CD8-positive, alpha-beta memory T cell (primary cell): ENCODE measurements around the gene AAMDC. TPM values are rescaled to one million over a fixed set of nuclear protein-coding genes. Genes with fewer than 3 reads are reported as not detected.
A peak's percentile ranks its signal among the peaks of the same experiment; 100 is the strongest.
"Not testable (repeated sequence)": the region's sequence is repeated elsewhere in the genome, so short reads cannot be mapped to it uniquely, and the experiment has no call there.

Experiments
- CTCF ChIA-PET: fragments of 350-600 bp; sonication (Branson Sonifier 250); formaldehyde crosslinking; loops from one replicate; lab custom pipeline; 2021; ENCODE audit warnings: antibody characterized with exemption; lab: Charles Lee
- POLR2A ChIA-PET: fragments of 350-600 bp; sonication (Branson Sonifier 250); formaldehyde crosslinking; loops from one replicate; lab custom pipeline; 2021; ENCODE audit warnings: antibody characterized with exemption; lab: Charles Lee
- DNase-seq, 5 donors: peaks; one replicate each; pipeline versions ENCODE4 v3.0.0 to v3.0.0-alpha.2; 2020 to 2022; ENCODE audit warnings: mixed read lengths in 1 of 5
- H3K27ac ChIP-seq: one replicate; pipeline ENCODE4 v1.7.0; 2013; ENCODE audit warnings: low read depth, mild to moderate bottlenecking, low read length, moderate library complexity
- H3K27me3 ChIP-seq: 2 replicates; pipeline ENCODE4 v1.7.0; 2013; ENCODE audit warnings: low read length, mild to moderate bottlenecking; ENCODE audit not compliant: insufficient read depth, poor library complexity, severe bottlenecking
- H3K36me3 ChIP-seq: 2 replicates; pipeline ENCODE4 v1.7.0; 2013; ENCODE audit warnings: mild to moderate bottlenecking, low read length, moderate library complexity; ENCODE audit not compliant: insufficient read depth
- H3K4me1 ChIP-seq: 2 replicates; pipeline ENCODE4 v1.7.0; 2013; ENCODE audit warnings: mild to moderate bottlenecking, low read length, moderate library complexity; ENCODE audit not compliant: insufficient read depth
- H3K4me3 ChIP-seq: 2 replicates; pipeline ENCODE4 v1.7.0; 2013; ENCODE audit warnings: mild to moderate bottlenecking, low read length
- H3K9me3 ChIP-seq: 2 replicates; pipeline ENCODE4 v1.7.0; 2013; ENCODE audit warnings: mild to moderate bottlenecking, low read length
- H3K27ac Mint-ChIP-seq, 8 donors: one replicate each; pipeline ENCODE4 v1.8.0; 2020 to 2021; ENCODE audit warnings: mixed read lengths in 8 of 8, mild to moderate bottlenecking in 6 of 8, inconsistent platforms in 3 of 8, moderate library complexity in 3 of 8
- H3K27me3 Mint-ChIP-seq, 2 donors: one replicate each; pipeline ENCODE4 v1.8.0; 2020 to 2021; ENCODE audit warnings: mixed read lengths in 2 of 2, mild to moderate bottlenecking in 1 of 2, moderate library complexity in 1 of 2
- H3K36me3 Mint-ChIP-seq, 3 donors: one replicate each; pipeline ENCODE4 v1.8.0; 2020 to 2021; ENCODE audit warnings: mixed read lengths in 3 of 3, inconsistent platforms in 1 of 3, mild to moderate bottlenecking in 1 of 3
- H3K4me1 Mint-ChIP-seq, 3 donors: one replicate each; pipeline ENCODE4 v1.8.0; 2020 to 2021; ENCODE audit warnings: mixed read lengths in 3 of 3, inconsistent platforms in 1 of 3, mild to moderate bottlenecking in 1 of 3
- H3K4me3 Mint-ChIP-seq, 7 donors: one replicate each; pipeline ENCODE4 v1.8.0; 2020 to 2021; ENCODE audit warnings: mixed read lengths in 7 of 7, mild to moderate bottlenecking in 6 of 7, moderate library complexity in 4 of 7, inconsistent platforms in 2 of 7
- H3K9me3 Mint-ChIP-seq, 5 donors: one replicate each; pipeline ENCODE4 v1.8.0; 2020 to 2022; ENCODE audit warnings: mixed read lengths in 5 of 5, mild to moderate bottlenecking in 3 of 5, moderate library complexity in 2 of 5, inconsistent platforms in 1 of 5
- polyA plus RNA-seq: library from polyadenylated mRNA; unstranded; fragments of 300-500 nt; fragmentation: Illumina TruSeq; gene quantifications from one replicate; pipeline ENCODE4 v1.2.3, GENCODE V29; 2021
- total RNA-seq, 2 experiments: library from RNA; stranded (reverse); gene quantifications; one replicate each; pipeline ENCODE4 v1.2.3, GENCODE V29; 2021

AAMDC gene
- total and polyA plus RNA-seq, 3 experiments from 2014 or later: 4.3 to 22.1 (median 4.9) TPM

DNA sequence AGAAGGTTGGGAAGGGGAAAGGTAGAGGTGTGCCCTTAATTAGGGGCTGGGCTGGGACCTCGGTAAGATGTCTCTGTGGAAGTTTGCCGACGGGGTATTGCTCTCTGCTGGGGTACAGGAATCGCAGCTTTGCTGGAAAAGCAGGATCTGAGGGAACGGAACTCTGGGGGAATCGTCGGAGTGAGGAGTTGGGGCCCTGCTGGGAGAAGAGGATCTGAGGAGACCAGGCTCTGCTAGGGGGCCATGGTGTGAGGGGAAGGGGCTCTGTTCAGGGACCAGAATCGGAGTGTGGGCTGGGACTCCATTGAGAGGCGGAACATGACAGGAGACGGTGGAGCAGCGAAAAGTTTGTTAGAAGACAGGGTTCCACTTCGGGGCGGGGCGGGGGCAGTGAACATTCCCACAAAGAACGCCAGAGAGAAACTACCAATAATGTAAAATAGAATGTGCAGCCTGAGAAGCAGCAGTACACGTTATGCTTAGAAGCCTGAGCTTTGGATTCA lies 456 bp downstream of the AAMDC start:
- peak in 1 of 5 donors; percentile 1 for DNase-seq
- Histone ChIP-seq H3K27ac (peak overlapping the region; percentile 52), H3K4me1 (peaks cover 34% of the 10 kb centered on the region), H3K27me3 (no peaks in the 10 kb centered on the region), H3K36me3 (no peaks in the 10 kb centered on the region), H3K9me3 (no peaks in the 10 kb centered on the region), H3K4me3 (peak overlapping the region; percentile 91)
- no peaks in the 10 kb centered on the region for H3K9me3 Mint-ChIP-seq
- H3K27ac Mint-ChIP-seq: peak overlapping the region; percentile 43 to 95 (median 90)
- ChIA-PET POLR2A (interaction anchor here (0.6 to 2.5 kb wide), 2 partner anchors 173 to 319 kb away, joined by 3 to 12 read pairs; partner anchors contain the start of gene INTS4), CTCF (no interaction called here)
- H3K36me3 Mint-ChIP-seq: peaks cover 0 to 22% (median 0%) of the 10 kb centered on the region in 3 donors
- peak overlapping the region; percentile 93 to 100 (median 99) for H3K4me3 Mint-ChIP-seq
- no peaks in the 10 kb centered on the region for H3K27me3 Mint-ChIP-seq
- peaks cover 33 to 38% (median 37%) of the 10 kb centered on the region in 3 donors for H3K4me1 Mint-ChIP-seq

DNA sequence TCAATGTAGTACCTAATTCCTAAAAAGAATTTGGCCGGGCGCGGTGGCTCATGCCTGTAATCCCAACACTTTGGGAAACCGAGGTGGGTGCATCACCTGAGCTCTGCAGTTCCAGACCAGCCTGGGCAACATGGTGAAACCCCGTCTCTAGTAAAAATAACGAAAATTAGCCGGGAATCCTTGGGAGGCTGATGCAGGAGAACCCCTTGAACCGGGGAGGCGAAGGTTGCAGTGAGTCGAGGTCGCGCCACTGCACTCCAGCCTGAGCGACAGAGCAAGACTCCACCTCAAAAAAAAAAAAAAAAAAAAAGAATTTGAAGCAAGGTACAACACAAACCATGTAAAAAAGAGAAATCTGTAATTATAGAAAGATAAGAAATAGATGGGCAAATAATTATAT lies 1.2 kb downstream of the AAMDC start:
- POLR2A ChIA-PET: interaction anchor here (2.5 kb wide), 1 partner anchor 173 kb away, joined by 12 read pairs; the partner anchor contains the start of gene INTS4
- H3K4me1 ChIP-seq: peaks cover 31% of the 10 kb centered on the region
- H3K9me3 Mint-ChIP-seq, H3K4me3 ChIP-seq, DNase-seq, H3K27ac ChIP-seq, H3K27me3 Mint-ChIP-seq, H3K27ac Mint-ChIP-seq, H3K9me3 ChIP-seq, H3K36me3 ChIP-seq, CTCF ChIA-PET, H3K27me3 ChIP-seq: not testable (repeated sequence)
- Mint-ChIP-seq H3K36me3 (peaks cover 0 to 20% (median 0%) of the 10 kb centered on the region in 3 donors), H3K4me3 (peak overlapping the region in 1 of 7 donors; percentile 2), H3K4me1 (peaks cover 26 to 31% (median 30%) of the 10 kb centered on the region in 3 donors)

DNA sequence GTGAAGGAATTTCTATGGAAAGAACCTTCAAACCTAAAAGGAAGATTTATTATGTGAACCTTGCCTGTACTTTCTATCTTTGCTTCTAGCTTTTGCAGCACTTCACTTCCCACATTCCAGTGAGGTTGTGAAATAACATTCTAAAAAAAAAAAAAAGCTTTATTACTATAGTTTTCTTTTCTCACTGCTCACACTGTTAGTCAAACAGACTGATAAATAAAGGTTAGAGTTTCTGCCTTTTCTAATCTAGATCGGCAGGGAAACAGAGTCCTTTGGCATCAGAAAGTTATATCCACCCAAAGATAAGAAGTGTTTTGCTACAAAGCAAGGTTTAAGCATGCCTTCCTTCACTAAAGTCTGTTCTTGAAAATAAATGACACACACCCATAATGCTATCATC lies 2.8 kb downstream of the AAMDC start:
- peaks cover 0 to 19% (median 0%) of the 10 kb centered on the region in 3 donors for H3K36me3 Mint-ChIP-seq
- H3K36me3 ChIP-seq: no peaks in the 10 kb centered on the region
- H3K4me3 Mint-ChIP-seq: peak overlapping the region in 1 of 7 donors; percentile 16

DNA sequence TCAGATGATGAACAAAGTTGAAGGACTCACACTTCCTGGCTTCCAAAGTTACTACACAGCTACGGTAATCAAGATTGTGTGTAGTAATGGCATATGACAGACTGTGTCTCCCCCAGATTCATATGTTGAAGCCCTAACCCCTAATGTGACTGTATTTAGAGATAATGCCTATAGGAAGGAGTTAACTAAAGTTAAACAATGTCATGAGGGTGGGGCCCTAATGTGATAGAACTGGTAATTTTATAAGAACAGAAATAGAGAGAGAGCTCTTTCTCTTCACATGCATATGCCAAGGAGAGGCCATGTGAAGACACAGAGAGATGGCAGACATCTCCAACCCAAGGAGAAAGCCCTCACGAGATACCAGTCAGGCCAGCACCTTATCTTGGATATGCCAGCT lies 8.0 kb downstream of the AAMDC start:
- Mint-ChIP-seq H3K27ac (no peak overlapping the region), H3K4me3 (peak overlapping the region in 1 of 7 donors; percentile 18), H3K9me3 (no peaks in the 10 kb centered on the region), H3K36me3 (peaks cover 0 to 3% (median 3%) of the 10 kb centered on the region in 3 donors), H3K27me3 (no peaks in the 10 kb centered on the region), H3K4me1 (peaks cover 5 to 8% (median 6%) of the 10 kb centered on the region in 3 donors)
- H3K27me3 ChIP-seq: no peaks in the 10 kb centered on the region
- no peaks in the 10 kb centered on the region for H3K4me1 ChIP-seq
- no peaks in the 10 kb centered on the region for H3K36me3 ChIP-seq
- no peak overlapping the region for H3K27ac ChIP-seq
- H3K9me3 ChIP-seq: no peaks in the 10 kb centered on the region
- ChIA-PET CTCF (no interaction called here), POLR2A (no interaction called here)
- no peak for DNase-seq
- H3K4me3 ChIP-seq: no peak overlapping the region

More for the DNA sequence above, 2.8 kb downstream of the AAMDC start:
- no peaks in the 10 kb centered on the region for H3K27me3 ChIP-seq
- Mint-ChIP-seq H3K9me3 (no peaks in the 10 kb centered on the region), H3K27ac (no peak overlapping the region), H3K4me1 (peaks cover 15 to 17% (median 16%) of the 10 kb centered on the region in 3 donors), H3K27me3 (no peaks in the 10 kb centered on the region)
- DNase-seq: no peak
- H3K4me1 ChIP-seq: peaks cover 14% of the 10 kb centered on the region
- no peaks in the 10 kb centered on the region for H3K9me3 ChIP-seq
- ChIA-PET CTCF (no interaction called here), POLR2A (no interaction called here)
- no peak overlapping the region for H3K4me3 ChIP-seq
- H3K27ac ChIP-seq: no peak overlapping the region

DNA sequence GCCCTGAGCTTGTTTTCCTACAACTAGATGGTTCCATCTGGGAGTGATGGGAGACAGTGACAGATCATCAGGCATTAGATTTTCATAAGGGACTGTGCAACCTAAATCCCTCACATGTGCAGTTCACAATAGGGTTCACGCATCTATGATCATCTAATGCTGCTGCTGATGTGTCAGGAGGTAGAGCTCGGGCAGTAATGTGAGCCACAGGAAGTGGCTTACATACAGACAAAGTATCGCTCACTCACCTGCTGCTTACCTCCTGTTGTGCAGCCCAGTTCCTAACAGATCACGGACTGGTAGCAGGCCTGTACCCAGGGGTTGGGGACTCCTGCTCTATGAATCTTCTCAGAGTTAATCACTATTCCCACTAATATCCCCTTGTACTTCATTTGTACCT lies 12.4 kb downstream of the AAMDC start:
- H3K4me3 ChIP-seq: no peak overlapping the region
- ChIA-PET CTCF (no interaction called here), POLR2A (no interaction called here)

DNA sequence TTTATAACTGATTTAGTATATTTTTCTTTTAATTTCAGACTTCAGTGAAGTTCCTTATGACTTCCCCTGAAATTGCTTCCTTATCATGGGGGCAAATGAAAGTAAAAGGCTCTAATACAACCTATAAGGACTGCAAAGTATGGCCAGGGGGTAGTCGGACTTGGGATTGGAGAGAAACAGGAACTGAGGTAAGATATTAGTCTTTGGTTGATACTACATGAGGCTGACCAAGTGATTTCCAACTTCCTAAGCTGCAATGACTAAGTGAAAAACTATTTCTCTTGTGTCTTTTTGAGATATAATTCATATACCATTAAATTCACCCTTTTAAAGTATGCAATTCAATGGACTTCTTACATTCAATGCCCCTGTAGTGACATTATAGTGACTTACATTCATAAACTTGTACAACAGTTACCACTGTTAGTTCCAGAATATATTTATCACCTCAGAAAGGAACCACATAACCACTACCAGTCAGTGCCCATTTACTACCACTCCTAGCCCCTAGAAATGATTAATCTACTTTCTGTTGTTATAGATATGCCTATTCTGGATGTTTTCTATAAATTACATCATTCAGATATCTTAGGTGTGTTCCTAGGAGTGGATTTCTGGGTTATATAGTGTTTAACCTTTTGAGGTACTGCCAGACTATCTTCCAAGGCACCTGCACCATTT lies 21.6 kb downstream of the AAMDC start:
- Histone ChIP-seq H3K36me3 (no peaks in the 10 kb centered on the region), H3K27ac (no peak overlapping the region), H3K9me3 (no peaks in the 10 kb centered on the region), H3K4me1 (no peaks in the 10 kb centered on the region), H3K27me3 (no peaks in the 10 kb centered on the region), H3K4me3 (no peak overlapping the region)
- Mint-ChIP-seq H3K4me1 (no peaks in the 10 kb centered on the region), H3K36me3 (peaks cover 24 to 61% (median 40%) of the 10 kb centered on the region in 3 donors), H3K27me3 (no peaks in the 10 kb centered on the region), H3K4me3 (no peak overlapping the region), H3K9me3 (peaks cover 13 to 19% (median 16%) of the 10 kb centered on the region in 5 donors), H3K27ac (no peak overlapping the region)
- POLR2A ChIA-PET: no interaction called here
- DNase-seq: no peak
- CTCF ChIA-PET: no interaction called here

More for the DNA sequence above, 12.4 kb downstream of the AAMDC start:
- H3K9me3 Mint-ChIP-seq: no peaks in the 10 kb centered on the region
- DNase-seq: no peak
- peak overlapping the region in 1 of 8 donors; percentile 82 for H3K27ac Mint-ChIP-seq
- peaks cover 0 to 3% (median 3%) of the 10 kb centered on the region in 3 donors for H3K36me3 Mint-ChIP-seq
- H3K9me3 ChIP-seq: no peaks in the 10 kb centered on the region
- no peaks in the 10 kb centered on the region for H3K4me1 ChIP-seq
- peaks cover 5 to 9% (median 6%) of the 10 kb centered on the region in 3 donors for H3K4me1 Mint-ChIP-seq
- H3K27me3 ChIP-seq: no peaks in the 10 kb centered on the region
- H3K4me3 Mint-ChIP-seq: no peak overlapping the region
- no peaks in the 10 kb centered on the region for H3K27me3 Mint-ChIP-seq
- H3K27ac ChIP-seq: no peak overlapping the region
- H3K36me3 ChIP-seq: no peaks in the 10 kb centered on the region

DNA sequence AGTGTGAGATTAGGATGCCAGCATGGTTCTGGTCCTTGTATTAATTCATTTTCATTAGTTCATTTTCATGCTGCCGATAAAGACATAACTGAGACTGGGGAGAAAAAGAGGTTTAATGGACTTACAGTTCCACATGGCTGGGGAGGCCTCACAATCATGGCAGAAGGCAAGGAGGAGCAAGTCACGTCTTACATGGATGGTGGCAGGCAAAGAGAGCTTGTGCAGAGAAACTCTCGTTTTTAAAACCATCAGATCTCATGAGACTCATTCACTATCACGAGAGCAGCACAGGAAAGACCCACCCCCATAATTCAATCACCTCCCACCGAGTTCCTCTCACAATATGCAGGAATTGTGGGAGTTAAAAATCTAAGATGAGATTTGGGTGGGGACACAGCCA lies 22.8 kb downstream of the AAMDC start:
- CTCF ChIA-PET: interaction anchor here (0.6 kb wide), 1 partner anchor 192 kb away, joined by 3 read pairs; no protein-coding TSS in a partner anchor
- H3K4me3 Mint-ChIP-seq, H3K27ac ChIP-seq, H3K9me3 ChIP-seq, H3K4me1 Mint-ChIP-seq, DNase-seq, H3K27me3 Mint-ChIP-seq, H3K4me1 ChIP-seq, POLR2A ChIA-PET, H3K27me3 ChIP-seq, H3K4me3 ChIP-seq, H3K27ac Mint-ChIP-seq, H3K36me3 ChIP-seq: not testable (repeated sequence)
- Mint-ChIP-seq H3K9me3 (peaks cover 13 to 19% (median 16%) of the 10 kb centered on the region in 5 donors), H3K36me3 (peaks cover 26 to 64% (median 46%) of the 10 kb centered on the region in 3 donors)

DNA sequence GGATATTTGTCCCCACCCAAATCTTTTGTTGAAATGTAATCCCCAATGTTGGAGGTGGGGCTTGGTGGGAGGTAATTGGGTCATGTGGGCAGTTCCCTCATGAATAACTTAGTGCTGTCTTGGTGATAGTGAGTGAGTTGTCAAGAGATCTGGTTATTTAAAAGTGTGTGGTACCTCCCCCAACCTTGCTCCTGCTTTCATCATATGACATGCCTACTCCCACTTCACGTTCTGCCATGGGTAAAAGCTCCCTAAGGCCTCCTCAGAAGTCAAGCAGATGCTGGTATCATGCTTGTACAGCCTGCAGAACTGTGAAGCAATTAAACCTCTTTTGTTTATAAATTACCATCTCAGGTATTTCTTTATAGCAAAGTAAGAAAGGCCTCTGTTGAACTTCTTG lies 30.6 kb downstream of the AAMDC start:
- Histone ChIP-seq H3K27ac (no peak overlapping the region), H3K4me3 (no peak overlapping the region), H3K9me3 (peaks cover 5% of the 10 kb centered on the region), H3K4me1 (no peaks in the 10 kb centered on the region), H3K36me3 (no peaks in the 10 kb centered on the region), H3K27me3 (no peaks in the 10 kb centered on the region)
- POLR2A ChIA-PET: no interaction called here
- no peak for DNase-seq
- Mint-ChIP-seq H3K9me3 (peaks cover 0 to 20% (median 19%) of the 10 kb centered on the region in 5 donors), H3K36me3 (peaks cover 24 to 58% (median 45%) of the 10 kb centered on the region in 3 donors), H3K4me1 (no peaks in the 10 kb centered on the region), H3K4me3 (no peak overlapping the region), H3K27ac (peak overlapping the region in 2 of 8 donors; percentile 43 to 60), H3K27me3 (no peaks in the 10 kb centered on the region)
- CTCF ChIA-PET: no interaction called here
